ENCODE results near the gene TGM5.

DNA sequence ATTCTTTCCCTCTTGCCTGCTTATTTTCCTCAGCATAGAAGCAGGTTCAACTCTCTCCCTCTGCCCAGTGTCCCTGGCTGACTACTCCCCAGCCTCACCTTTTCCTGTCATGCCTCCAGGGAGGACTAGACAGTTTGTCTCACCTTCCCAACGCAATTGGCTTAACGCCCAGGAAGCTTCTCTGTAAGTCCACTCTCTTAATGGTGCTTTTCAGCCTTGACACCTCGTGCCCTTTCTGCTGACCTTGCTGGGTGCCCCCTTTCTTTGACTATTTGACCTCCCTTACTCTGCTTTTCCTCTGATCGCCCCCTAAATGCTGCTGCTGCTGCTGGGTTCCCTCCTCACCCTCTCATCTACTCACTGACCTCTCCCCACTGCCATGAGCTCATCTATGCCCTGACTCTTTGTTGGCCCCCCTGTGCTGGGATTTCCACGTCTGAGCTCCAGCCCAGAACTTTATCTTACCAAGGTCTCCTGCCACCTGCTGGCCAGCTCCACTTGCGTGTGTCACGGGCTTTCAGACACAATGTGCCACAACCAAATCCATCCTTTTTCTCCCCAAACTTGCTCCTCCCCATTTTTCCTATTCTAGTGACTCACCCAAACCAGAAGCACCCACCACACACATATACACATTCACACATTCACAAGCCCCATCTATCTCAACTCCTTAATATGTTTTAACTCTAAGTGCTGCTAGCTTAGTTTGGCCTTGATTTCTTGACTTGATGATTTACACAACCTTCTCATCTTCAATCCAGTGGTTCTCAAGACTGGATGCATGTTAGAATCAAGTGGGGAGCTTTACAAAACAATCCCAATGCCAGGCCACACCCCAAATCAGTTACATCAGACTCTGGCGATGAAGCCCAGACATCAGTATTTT, 62.5 kb downstream of the TGM5 start:
- TF ChIP-seq, protein P1, sequence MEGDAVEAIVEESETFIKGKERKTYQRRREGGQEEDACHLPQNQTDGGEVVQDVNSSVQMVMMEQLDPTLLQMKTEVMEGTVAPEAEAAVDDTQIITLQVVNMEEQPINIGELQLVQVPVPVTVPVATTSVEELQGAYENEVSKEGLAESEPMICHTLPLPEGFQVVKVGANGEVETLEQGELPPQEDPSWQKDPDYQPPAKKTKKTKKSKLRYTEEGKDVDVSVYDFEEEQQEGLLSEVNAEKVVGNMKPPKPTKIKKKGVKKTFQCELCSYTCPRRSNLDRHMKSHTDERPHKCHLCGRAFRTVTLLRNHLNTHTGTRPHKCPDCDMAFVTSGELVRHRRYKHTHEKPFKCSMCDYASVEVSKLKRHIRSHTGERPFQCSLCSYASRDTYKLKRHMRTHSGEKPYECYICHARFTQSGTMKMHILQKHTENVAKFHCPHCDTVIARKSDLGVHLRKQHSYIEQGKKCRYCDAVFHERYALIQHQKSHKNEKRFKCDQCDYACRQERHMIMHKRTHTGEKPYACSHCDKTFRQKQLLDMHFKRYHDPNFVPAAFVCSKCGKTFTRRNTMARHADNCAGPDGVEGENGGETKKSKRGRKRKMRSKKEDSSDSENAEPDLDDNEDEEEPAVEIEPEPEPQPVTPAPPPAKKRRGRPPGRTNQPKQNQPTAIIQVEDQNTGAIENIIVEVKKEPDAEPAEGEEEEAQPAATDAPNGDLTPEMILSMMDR (IDR thresholded peaks at IDR 0.05; ENCODE audit: insufficient read depth, low read length, poor library complexity, severe bottlenecking) = peak; percentile 82
- TF ChIP-seq EZH2phosphoT487 (conservative IDR thresholded peaks at IDR 0.05; ENCODE audit: low read length) = no peak

All from SU-DHL-6 (cell line).